Measurements from ENCODE around the gene CFD.

CFD gene

GRCh38 chr19:911197-912033 lies 52.0 kb downstream of the CFD start:
- peak overlapping the region; percentile 39 for H3K4me3 ChIP-seq (ENCODE audit: low read depth, low read length)
- no peak for DNase-seq
- in situ Hi-C loops (cut with HindIII; ENCODE audit: low pct_ligation_motif_present, low sequenced_read_pairs) = no loop called here
- no peak overlapping the region for H3K27ac ChIP-seq
- TF ChIP-seq, protein P1, sequence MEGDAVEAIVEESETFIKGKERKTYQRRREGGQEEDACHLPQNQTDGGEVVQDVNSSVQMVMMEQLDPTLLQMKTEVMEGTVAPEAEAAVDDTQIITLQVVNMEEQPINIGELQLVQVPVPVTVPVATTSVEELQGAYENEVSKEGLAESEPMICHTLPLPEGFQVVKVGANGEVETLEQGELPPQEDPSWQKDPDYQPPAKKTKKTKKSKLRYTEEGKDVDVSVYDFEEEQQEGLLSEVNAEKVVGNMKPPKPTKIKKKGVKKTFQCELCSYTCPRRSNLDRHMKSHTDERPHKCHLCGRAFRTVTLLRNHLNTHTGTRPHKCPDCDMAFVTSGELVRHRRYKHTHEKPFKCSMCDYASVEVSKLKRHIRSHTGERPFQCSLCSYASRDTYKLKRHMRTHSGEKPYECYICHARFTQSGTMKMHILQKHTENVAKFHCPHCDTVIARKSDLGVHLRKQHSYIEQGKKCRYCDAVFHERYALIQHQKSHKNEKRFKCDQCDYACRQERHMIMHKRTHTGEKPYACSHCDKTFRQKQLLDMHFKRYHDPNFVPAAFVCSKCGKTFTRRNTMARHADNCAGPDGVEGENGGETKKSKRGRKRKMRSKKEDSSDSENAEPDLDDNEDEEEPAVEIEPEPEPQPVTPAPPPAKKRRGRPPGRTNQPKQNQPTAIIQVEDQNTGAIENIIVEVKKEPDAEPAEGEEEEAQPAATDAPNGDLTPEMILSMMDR (IDR thresholded peaks at IDR 0.05; ENCODE audit: low read depth, low read length, missing control alignments) = no peak
- no peaks in the 10 kb centered on the region for H3K36me3 ChIP-seq (replicated peaks)
- no peaks in the 10 kb centered on the region for H3K27me3 ChIP-seq (replicated peaks)

DNA sequence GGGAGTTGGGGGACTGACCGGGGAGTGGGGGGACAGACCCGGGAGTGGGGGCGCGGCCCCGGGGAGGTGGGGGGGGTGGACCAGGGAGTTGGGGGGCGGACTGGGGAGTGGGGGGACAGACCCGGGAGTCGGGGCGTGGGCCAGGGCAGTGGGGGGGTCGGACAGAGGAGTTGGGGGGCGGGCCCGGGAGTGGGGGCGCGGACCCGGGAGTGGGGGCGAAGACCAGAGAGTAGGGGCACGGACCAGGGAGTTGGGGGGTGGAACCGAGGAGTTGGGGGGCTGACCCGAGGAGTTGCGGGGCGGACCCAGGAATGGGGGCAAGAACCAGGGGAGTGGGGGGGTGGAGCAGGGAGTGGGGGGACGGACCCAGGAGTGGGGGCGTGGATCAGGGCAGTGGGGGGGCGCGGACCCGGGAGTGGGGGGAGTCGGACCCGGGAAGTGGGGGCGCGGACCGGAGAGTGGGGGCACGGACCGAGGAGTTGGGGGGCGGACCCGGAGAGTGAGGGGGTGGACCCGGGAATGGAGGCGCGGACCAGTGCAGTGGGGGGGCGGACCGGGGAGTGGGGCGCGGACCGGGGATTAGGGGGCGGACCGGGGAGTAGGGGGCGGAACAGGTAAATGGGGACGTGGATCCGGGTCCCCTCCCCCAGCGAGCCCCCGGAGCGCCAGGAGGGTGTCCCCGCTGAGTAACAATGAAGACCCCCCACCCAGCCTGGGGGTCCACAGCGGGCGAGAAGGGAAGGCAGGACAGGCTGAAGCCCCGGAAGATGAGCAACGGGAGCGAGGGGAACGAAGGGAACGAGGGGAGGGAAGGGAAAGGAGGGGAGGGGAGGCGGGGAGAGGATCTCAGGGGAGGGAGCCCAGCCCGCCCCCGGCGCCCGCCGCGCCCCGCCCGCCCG lies 53.0 kb downstream of the CFD start:
- Histone ChIP-seq H3K27ac (no peak overlapping the region), H3K36me3 (replicated peaks) (no peaks in the 10 kb centered on the region), H3K27me3 (replicated peaks) (peaks cover 6% of the 10 kb centered on the region), H3K4me3 (ENCODE audit: low read depth, low read length) (peak overlapping the region; percentile 80)
- no peak for DNase-seq
- TF ChIP-seq, protein P1 (IDR thresholded peaks at IDR 0.05; ENCODE audit: low read depth, low read length, missing control alignments) = no peak
- in situ Hi-C loops (cut with HindIII; ENCODE audit: low pct_ligation_motif_present, low sequenced_read_pairs) = no loop called here

Measured in brain microvascular endothelial cell (primary cell).